Loucy (cell line): ENCODE measurements around the gene RAET1L.

ENCODE experiments used
- CTCF ChIP-seq: fragments of 200-600 bp; sonication (generic); conservative IDR thresholded peaks from 2 replicates; pipeline ENCODE4 v1.5.1; 2014; ENCODE audit warnings: mild to moderate bottlenecking, antibody characterized with exemption, low read length
- EZH2phosphoT487 ChIP-seq: fragments of 200-600 bp; IDR thresholded peaks from 2 replicates; pipeline ENCODE4 v1.6.1; 2018; ENCODE audit warnings: antibody characterized with exemption, mild to moderate bottlenecking, moderate library complexity, borderline replicate concordance

GRCh38 chr6:149988550-149989346 lies 36.6 kb downstream of the RAET1L start:
- TF ChIP-seq CTCF (no peak), EZH2phosphoT487 (no peak)
